Hepatocyte (in vitro differentiated cells): ENCODE data around the gene ADAMTSL3.

Experiments used
- EZH2 ChIP-seq: fragments of 200-600 bp; sonication (generic); IDR thresholded peaks from 2 replicates; pipeline ENCODE4 v1.6.1; 2016; ENCODE audit warnings: antibody characterized with exemption, mild to moderate bottlenecking, borderline replicate concordance
- TF ChIP-seq, protein P1 (sequence below): fragments of 200-600 bp; sonication (generic); IDR thresholded peaks from 2 replicates; pipeline ENCODE4 v1.5.1; 2016; ENCODE audit warnings: antibody characterized with exemption, mild to moderate bottlenecking; ENCODE audit not compliant: poor library complexity

DNA sequence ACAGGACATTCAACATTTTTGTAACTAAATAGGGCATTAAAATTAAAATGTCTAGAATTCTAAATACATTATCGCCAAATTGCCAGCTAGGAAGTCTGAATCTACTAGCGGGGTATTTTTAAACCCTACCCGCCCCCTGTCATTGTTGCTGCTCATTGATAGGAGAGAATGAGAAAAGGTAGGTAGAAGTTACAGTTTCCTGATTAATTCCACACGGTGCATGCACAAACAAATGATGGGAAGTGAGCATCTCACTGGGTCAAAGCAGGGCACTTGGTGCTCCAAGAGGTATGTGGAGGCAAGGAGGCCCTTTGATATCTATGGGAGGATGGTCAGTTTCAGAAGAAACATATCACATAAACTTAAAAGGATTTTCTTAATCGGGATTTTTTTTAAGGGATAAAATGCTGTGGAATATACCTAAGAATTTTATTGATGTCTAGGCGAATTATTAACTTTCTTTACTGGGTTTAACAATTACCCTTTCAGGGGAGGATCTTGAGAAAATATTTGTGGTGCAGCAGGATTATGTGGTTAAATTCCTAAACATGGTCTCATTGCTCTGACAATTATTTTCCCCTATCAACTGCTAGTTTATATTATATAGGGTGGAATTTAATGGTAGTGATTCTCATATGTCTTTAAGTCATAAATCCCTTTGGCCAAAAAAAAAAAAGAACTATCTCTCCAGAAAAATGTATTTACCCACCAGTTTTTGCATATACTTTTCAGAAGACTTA lies 345.6 kb downstream of the ADAMTSL3 start:
- TF ChIP-seq, protein P1, sequence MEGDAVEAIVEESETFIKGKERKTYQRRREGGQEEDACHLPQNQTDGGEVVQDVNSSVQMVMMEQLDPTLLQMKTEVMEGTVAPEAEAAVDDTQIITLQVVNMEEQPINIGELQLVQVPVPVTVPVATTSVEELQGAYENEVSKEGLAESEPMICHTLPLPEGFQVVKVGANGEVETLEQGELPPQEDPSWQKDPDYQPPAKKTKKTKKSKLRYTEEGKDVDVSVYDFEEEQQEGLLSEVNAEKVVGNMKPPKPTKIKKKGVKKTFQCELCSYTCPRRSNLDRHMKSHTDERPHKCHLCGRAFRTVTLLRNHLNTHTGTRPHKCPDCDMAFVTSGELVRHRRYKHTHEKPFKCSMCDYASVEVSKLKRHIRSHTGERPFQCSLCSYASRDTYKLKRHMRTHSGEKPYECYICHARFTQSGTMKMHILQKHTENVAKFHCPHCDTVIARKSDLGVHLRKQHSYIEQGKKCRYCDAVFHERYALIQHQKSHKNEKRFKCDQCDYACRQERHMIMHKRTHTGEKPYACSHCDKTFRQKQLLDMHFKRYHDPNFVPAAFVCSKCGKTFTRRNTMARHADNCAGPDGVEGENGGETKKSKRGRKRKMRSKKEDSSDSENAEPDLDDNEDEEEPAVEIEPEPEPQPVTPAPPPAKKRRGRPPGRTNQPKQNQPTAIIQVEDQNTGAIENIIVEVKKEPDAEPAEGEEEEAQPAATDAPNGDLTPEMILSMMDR, result no peak
- TF ChIP-seq EZH2, result no peak
